ENCODE measurements around the gene CAMSAP3. TPM values are rescaled to one million over a fixed set of nuclear protein-coding genes. Genes with fewer than 3 reads are reported as not detected.

CAMSAP3 gene
- 0.57 and 1.1 TPM in 2 replicates for total RNA-seq
- long read RNA-seq: 0 reads

GRCh38 chr19:7595466-7596133 lies at the start of gene CAMSAP3:
CAMSAP3 (plus strand) TSS chr19:7595863; CDS start chr19:7596003, 140 bp downstream.
- Mint-ChIP-seq H3K9me3 (ENCODE audit: unreplicated experiment) (no peaks in the 10 kb centered on the region), H3K27ac (ENCODE audit: unreplicated experiment) (no peak within 1 kb of the TSS), H3K27me3 (ENCODE audit: unreplicated experiment) (peaks cover 41% of the 10 kb centered on the region), H3K4me1 (ENCODE audit: unreplicated experiment) (peaks cover 3% of the 10 kb centered on the region), H3K4me3 (ENCODE audit: unreplicated experiment) (peak within 1 kb of the TSS; percentile 64), H3K36me3 (ENCODE audit: unreplicated experiment) (no peaks in the 10 kb centered on the region)
- DNase-seq (ENCODE audit: extremely low spot score, unreplicated experiment): no peak
- TF ChIP-seq CTCF (IDR thresholded peaks at IDR 0.05): no peak

- Mint-ChIP-seq H3K4me3 (ENCODE audit: unreplicated experiment) (no peak overlapping the region), H3K27ac (ENCODE audit: unreplicated experiment) (no peak overlapping the region), H3K27me3 (ENCODE audit: unreplicated experiment) (no peaks in the 10 kb centered on the region), H3K36me3 (ENCODE audit: unreplicated experiment) (peaks cover 25% of the 10 kb centered on the region), H3K4me1 (ENCODE audit: unreplicated experiment) (no peaks in the 10 kb centered on the region), H3K9me3 (ENCODE audit: unreplicated experiment) (no peaks in the 10 kb centered on the region)
- DNase-seq (ENCODE audit: extremely low spot score, unreplicated experiment): no peak
- TF ChIP-seq CTCF (IDR thresholded peaks at IDR 0.05): no peak
Measured at GRCh38 chr19:7545904-7546303, 49.8 kb upstream of the CAMSAP3 start.

GRCh38 chr19:7547159-7547558 lies 48.5 kb upstream of the CAMSAP3 start:
- no peak overlapping the region for H3K4me3 Mint-ChIP-seq (ENCODE audit: unreplicated experiment)
- TF ChIP-seq CTCF (IDR thresholded peaks at IDR 0.05): no peak
- H3K4me1 Mint-ChIP-seq (ENCODE audit: unreplicated experiment): no peaks in the 10 kb centered on the region

GRCh38 chr19:7549429-7550148 lies 46.1 kb upstream of the CAMSAP3 start:
- Mint-ChIP-seq H3K4me1 (ENCODE audit: unreplicated experiment) (no peaks in the 10 kb centered on the region), H3K9me3 (ENCODE audit: unreplicated experiment) (no peaks in the 10 kb centered on the region), H3K36me3 (ENCODE audit: unreplicated experiment) (peaks cover 20% of the 10 kb centered on the region), H3K27ac (ENCODE audit: unreplicated experiment) (no peak overlapping the region), H3K4me3 (ENCODE audit: unreplicated experiment) (no peak overlapping the region), H3K27me3 (ENCODE audit: unreplicated experiment) (no peaks in the 10 kb centered on the region)
- no peak for DNase-seq (ENCODE audit: extremely low spot score, unreplicated experiment)
- TF ChIP-seq CTCF (IDR thresholded peaks at IDR 0.05): no peak

More at GRCh38 chr19:7547159-7547558, 48.5 kb upstream of the CAMSAP3 start:
- DNase-seq (ENCODE audit: extremely low spot score, unreplicated experiment): no peak
- Mint-ChIP-seq H3K9me3 (ENCODE audit: unreplicated experiment) (no peaks in the 10 kb centered on the region), H3K36me3 (ENCODE audit: unreplicated experiment) (peaks cover 24% of the 10 kb centered on the region), H3K27ac (ENCODE audit: unreplicated experiment) (no peak overlapping the region), H3K27me3 (ENCODE audit: unreplicated experiment) (no peaks in the 10 kb centered on the region)

GRCh38 chr19:7550169-7550770 lies 45.4 kb upstream of the CAMSAP3 start:
- DNase-seq (ENCODE audit: extremely low spot score, unreplicated experiment): no peak
- Mint-ChIP-seq H3K27me3 (ENCODE audit: unreplicated experiment) (no peaks in the 10 kb centered on the region), H3K4me1 (ENCODE audit: unreplicated experiment) (no peaks in the 10 kb centered on the region), H3K27ac (ENCODE audit: unreplicated experiment) (no peak overlapping the region), H3K36me3 (ENCODE audit: unreplicated experiment) (peaks cover 20% of the 10 kb centered on the region), H3K4me3 (ENCODE audit: unreplicated experiment) (no peak overlapping the region), H3K9me3 (ENCODE audit: unreplicated experiment) (no peaks in the 10 kb centered on the region)
- no peak for TF ChIP-seq CTCF (IDR thresholded peaks at IDR 0.05)

Data from osteocyte (in vitro differentiated cells).